ENCODE results near the gene CFAP20DC.
"Not testable (repeated sequence)": the region's sequence is repeated elsewhere in the genome, so short reads cannot be mapped to it uniquely, and the experiment has no call there.

The CFAP20DC gene

GRCh38 chr3:59017617-59017984 lies 32.2 kb downstream of the CFAP20DC start:
- no peak for DNase-seq

GRCh38 chr3:59016930-59017616 lies 32.8 kb downstream of the CFAP20DC start:
- DNase-seq: no peak

- DNase-seq: no peak
These were observed 36.2 kb downstream of the CFAP20DC start for GRCh38 chr3:59013611-59014010.

- peak in 4 of 14 donors; percentile 2 to 18 (median 9) for DNase-seq
These were observed 42.9 kb downstream of the CFAP20DC start for GRCh38 chr3:59006634-59007517.

GRCh38 chr3:59001675-59002074 lies 48.1 kb downstream of the CFAP20DC start:
- DNase-seq: no peak

GRCh38 chr3:58999774-59000160 lies 50.1 kb downstream of the CFAP20DC start:
- no peak for DNase-seq

- no peak for DNase-seq
These were observed 50.6 kb downstream of the CFAP20DC start for GRCh38 chr3:58999134-58999773.

- DNase-seq: no peak
These were observed 51.2 kb downstream of the CFAP20DC start for GRCh38 chr3:58998476-58999117.

GRCh38 chr3:58996730-58997129 lies 53.1 kb downstream of the CFAP20DC start:
- DNase-seq: no peak

- DNase-seq: no peak
These were observed 55.0 kb downstream of the CFAP20DC start for GRCh38 chr3:58994746-58995330.

- no peak for DNase-seq
These were observed 56.3 kb downstream of the CFAP20DC start for GRCh38 chr3:58993547-58993946.

GRCh38 chr3:58991623-58992022 lies 58.2 kb downstream of the CFAP20DC start:
- no peak for DNase-seq

- DNase-seq: no peak
These were observed 58.8 kb downstream of the CFAP20DC start for GRCh38 chr3:58991026-58991425.

- no peak for DNase-seq
These were observed 59.9 kb downstream of the CFAP20DC start for GRCh38 chr3:58989955-58990354.

- DNase-seq: no peak
These were observed 60.7 kb downstream of the CFAP20DC start for GRCh38 chr3:58989163-58989562.

GRCh38 chr3:58988041-58988440 lies 61.8 kb downstream of the CFAP20DC start:
- no peak for DNase-seq

GRCh38 chr3:58986654-58987053 lies 63.2 kb downstream of the CFAP20DC start:
- DNase-seq: no peak

GRCh38 chr3:58979840-58980239 lies 70.0 kb downstream of the CFAP20DC start:
- no peak for DNase-seq

- no peak for DNase-seq
These were observed 76.0 kb downstream of the CFAP20DC start for GRCh38 chr3:58973796-58974195.

GRCh38 chr3:58967866-58968265 lies 82.0 kb downstream of the CFAP20DC start:
- DNase-seq: not testable (repeated sequence)

GRCh38 chr3:58965865-58966264 lies 84.0 kb downstream of the CFAP20DC start:
- no peak for DNase-seq

- no peak for DNase-seq
These were observed 85.8 kb downstream of the CFAP20DC start for GRCh38 chr3:58963928-58964503.
